NCI-H1092 (cell line): Measurements from ENCODE around the gene HSPA12A.

ENCODE experiments used
- DNase-seq: peaks from one replicate; lab custom pipeline; 2025; lab: John Stamatoyannopoulos, UW

The HSPA12A gene

DNA sequence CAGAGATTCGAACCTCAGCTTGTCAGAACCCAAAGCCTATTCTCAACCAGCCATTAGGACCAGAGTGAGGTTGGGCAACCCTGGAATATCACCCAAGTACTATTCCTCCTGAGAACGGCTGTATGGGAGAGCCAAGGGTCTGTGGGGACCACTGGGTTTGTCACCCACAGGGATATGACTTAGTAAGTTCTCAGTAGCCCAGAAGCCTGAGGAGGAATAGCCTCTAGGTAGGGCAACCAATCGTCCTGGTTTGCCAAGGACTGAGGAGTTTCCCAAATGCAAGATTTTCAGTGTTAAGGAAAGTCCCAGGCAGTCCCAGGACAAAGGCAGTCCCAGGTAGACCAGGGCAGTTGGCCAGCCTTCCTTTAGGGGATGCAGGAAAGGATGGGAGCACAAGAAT, 74.9 kb downstream of the HSPA12A start:
- DNase-seq, result no peak

DNA sequence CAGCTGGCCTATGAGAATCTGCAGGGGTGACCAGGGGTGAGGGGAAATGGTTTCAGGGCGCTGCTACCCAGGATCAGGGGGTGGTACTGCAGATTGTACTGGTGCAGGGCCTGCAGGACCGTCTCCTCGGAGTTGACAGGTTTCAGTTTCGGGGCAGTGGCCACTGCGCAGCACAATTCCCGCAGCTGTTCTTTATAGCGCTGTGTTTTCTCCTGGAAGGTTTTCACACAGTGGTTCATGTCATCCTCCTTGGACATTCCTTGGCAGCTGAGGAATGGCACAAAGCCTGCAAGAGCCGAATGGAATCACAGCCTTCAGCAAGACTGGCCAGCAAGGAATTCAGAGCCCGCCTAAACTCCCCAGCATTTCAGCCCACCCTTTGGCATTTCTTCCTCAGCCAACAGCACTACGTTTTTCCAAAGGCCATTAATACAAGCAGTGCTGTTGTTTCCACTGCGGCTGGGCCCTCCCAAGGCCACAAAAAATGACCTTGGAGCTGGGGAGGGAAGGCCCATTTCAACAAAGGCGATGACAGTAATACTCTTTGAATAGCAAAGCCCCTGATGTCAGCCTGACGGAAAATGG, 76.7 kb downstream of the HSPA12A start:
- DNase-seq, result no peak

DNA sequence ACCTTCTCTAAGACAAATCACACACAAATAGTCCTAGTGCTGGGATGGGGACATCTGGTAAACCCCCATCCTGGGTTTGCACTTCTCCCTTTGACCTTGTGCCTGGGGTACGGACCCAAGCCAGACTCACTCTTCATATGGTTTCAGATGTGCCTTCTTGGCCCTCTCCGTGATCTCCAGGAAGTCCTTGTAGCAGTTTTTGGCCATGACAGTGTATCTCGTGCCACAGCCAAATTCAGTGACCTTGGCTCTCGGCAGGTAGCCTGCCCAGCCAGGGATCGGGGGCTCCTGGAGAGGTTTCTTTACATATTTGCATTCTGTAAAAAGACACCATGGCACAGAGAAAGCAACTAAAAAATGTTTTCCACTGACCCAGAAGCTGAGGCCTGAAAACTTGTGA, 77.7 kb downstream of the HSPA12A start:
- DNase-seq, result no peak

DNA sequence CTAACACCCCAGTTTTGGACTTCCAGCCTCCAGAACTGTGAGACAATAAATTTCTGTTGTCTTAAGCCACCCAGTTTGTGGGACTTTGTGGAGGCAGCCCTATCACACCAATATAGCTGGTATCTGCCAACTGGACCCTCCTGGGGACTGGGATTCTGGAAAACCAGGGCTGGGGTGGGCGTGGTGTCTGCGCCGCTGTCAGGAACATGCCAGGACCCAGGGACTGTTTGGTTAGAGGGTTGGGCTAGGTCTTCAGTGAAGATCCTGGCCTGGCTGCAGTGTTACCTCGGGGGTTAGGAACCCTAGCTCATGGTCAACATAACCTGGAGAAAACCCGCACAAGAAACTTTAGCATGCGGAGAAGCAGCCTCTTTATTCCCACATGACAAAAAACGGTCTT, 79.0 kb downstream of the HSPA12A start:
- no peak for DNase-seq

DNA sequence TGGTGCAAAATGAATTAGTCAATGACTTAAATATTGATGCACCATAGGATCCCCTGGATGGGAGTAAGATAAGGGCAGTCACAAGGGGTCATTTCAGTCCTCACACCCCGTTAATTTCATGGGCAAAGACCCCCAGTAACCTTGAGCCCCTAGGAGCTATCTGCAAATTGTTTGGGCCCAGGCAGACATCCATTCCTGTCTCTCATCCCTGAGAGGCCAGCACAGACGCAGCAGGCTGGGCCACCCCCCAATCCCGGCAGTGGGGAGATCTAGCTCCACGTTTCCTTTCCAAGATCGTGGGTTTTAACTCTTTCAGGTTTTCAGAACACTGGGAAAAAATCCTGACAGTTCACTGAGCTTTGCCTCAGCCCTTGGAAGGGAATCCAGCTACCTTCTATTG, 81.5 kb downstream of the HSPA12A start:
- DNase-seq, result no peak

- DNase-seq, result no peak
Measured at GRCh38 chr10:116659049-116659670, 83.2 kb downstream of the HSPA12A start.

GRCh38 chr10:116657863-116658551, 84.4 kb downstream of the HSPA12A start:
- DNase-seq, result no peak

GRCh38 chr10:116656044-116656443, 86.3 kb downstream of the HSPA12A start:
- DNase-seq, result no peak

DNA sequence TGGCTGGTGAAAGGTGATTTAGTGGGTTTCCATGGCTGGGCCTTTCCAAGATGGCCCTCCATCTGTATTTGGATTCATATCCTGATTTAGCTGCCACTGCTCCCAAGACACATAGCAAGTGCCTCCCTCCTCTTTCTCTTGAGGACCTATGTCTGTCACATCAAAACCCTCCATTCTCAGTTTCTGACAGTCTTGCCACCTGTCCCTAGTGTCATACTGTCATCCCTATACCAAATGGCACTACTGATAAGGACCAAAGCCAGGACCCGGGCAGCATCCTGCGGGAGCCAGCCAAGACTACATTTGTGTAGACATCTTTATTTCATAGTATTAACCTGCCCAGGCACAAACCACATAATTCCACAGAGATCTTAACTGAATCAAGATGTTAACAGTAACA, 86.8 kb downstream of the HSPA12A start:
- no peak for DNase-seq

DNA sequence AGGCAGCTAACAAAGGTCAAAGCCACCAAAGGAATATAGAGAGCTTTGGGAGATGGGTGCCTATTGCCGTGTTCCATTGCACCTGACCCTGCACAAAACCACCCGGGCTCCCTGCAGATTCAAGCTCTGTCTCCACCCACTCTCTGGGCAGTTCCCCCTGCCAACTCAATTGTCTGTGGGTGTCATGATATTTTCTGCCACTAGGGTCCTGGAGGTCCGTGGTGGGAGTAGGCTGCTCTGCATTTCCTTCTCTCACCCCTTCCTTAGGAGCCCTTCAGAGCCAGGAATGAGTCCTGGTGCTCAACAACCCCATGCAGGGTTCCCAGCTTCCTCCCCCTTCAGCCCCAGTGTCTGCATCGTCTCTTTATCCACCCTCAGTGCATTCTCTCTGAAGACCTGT, 87.5 kb downstream of the HSPA12A start:
- no peak for DNase-seq

- no peak for DNase-seq
Measured at GRCh38 chr10:116653885-116654284, 88.5 kb downstream of the HSPA12A start.

DNA sequence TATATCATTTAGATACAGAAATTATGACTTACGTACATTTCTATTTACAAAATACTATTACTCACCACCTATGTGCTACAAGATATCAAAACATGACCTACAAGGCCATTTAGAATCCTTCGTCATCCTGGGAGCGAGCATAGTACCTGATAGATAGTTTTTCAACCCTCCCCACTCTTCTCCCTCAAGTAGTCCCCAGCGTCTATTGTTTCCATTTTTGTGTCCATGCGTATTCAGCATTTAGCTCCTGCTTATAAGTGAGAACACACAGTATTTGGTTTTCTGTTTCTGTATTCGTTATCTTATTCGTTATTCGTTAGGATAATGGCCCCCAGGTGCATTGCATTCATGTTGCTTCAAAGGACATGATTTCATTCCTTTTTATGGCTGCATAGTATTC, 93.5 kb downstream of the HSPA12A start:
- DNase-seq, result no peak

GRCh38 chr10:116646502-116646901, 95.9 kb downstream of the HSPA12A start:
- DNase-seq, result no peak

- DNase-seq, result no peak
Measured at GRCh38 chr10:116637830-116638229, 104.5 kb downstream of the HSPA12A start.

GRCh38 chr10:116636976-116637375, 105.4 kb downstream of the HSPA12A start:
- DNase-seq, result no peak

- no peak for DNase-seq
Measured at GRCh38 chr10:116636385-116636784, 106.0 kb downstream of the HSPA12A start.

DNA sequence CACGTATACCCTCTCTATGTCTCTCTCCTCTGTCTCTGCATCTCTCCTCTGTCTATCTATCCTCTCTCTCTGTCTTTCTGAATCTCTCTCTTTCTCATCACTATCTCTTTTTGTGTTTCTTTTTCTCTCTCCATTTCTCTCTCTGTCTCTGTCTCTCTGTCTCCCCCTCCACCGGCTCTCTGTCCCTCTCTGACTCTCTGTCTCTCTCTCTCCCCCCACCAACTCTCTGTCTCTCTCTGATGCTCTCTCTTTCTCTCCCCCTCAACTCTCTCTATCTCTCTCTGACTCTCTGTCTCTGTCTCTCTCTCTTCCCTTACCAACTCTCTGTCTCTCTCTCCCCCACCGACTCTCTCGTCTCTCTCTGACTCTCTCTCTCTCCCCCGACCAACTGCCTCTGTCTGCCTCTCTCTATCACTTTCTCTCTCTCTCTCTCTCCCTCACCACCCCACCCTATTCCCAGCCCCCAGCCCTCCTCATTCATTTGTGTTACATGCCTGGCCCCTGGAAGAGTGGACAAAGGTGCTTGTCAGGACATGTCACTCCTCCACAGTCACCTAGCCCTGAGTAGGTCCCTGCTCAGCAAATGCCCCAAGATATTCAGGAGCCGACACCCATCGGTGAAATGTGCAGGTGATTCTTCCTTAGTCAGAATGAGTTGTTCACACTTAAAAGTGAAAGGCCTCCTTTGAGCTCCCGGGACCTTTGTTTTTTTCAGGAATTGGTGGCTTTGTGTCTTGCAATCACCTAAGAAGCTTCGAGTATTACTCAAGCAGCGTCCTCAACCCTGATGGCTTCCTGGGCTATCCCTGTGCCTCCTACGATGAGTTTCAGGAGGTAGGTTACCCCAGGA, 108.0 kb downstream of the HSPA12A start:
- no peak for DNase-seq

GRCh38 chr10:116633216-116633600, 109.2 kb downstream of the HSPA12A start:
- no peak for DNase-seq

DNA sequence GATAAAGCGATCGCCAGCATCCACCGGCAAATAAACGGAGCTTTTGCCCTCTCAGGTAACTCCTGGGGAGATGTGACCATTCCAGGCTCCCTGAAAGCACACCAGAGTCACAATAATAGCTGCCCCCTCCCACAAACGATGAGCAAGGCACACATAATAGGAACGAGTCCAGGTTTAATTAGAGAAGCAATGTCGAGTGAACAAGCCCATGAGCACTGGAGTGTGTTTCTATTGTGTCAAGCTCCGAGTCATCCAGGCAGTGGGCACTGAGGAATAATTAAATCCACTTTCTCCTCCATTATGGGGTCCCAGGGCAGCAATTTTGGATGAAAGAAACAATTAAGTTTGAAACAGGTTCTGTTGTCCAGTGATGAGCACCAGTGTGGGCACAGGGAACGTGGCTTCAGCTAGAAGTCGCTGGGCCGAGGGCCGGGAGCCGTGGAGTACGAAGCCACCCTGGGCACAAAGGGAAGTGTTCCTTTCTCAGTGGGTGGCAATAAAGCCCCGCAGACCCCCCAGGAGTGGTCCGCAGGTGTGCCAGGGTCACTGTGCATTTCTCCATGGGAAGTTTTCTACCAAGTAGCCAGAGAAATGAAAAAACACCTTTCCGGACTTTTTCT, 109.7 kb downstream of the HSPA12A start:
- DNase-seq, result no peak

DNA sequence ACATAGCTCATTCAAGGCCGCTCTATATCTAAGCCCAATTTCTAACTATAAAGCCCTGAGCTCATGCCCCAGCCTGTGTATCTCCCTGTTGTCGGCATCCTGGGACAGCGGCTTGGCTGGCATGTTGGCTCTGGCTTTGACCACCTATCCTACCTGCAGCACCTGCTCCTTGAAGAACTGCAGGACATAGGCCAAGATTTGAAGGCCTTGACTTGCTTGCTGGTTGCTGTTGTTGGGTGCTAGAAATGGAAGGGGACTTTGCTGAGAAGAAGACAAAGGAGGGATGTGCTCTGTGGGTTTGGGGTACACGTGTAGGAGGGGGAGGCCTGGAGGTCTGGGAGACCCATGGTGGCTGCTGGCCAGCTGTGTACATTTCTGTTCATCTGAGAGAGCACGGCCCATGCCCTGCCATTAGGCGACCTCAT, 110.5 kb downstream of the HSPA12A start:
- no peak for DNase-seq

- DNase-seq, result no peak
Measured at GRCh38 chr10:116630020-116630419, 112.3 kb downstream of the HSPA12A start.

- DNase-seq, result no peak
Measured at GRCh38 chr10:116629340-116629739, 113.0 kb downstream of the HSPA12A start.
